Liver (tissue), 9 donors: ENCODE data around the gene LRPAP1. TPM values are rescaled to one million over a fixed set of nuclear protein-coding genes. Genes with fewer than 3 reads are reported as not detected.
"Not testable (repeated sequence)": the region's sequence is repeated elsewhere in the genome, so short reads cannot be mapped to it uniquely, and the experiment has no call there.

Experiments used
- DNase-seq: peaks from one replicate; pipeline ENCODE4 v3.0.0-alpha.2; 2017; ENCODE audit warnings: low spot score
- H3K27ac ChIP-seq, 2 donors: one replicate each; pipeline ENCODE4 v1.7.0; 2013; ENCODE audit warnings: inconsistent platforms in 2 of 2, low read length in 2 of 2, control low read depth in 1 of 2, low read depth in 1 of 2, mild to moderate bottlenecking in 1 of 2
- H3K27me3 ChIP-seq, 4 donors: one replicate each; pipeline versions ENCODE4 v1.6.1 to v1.7.0; 2013; ENCODE audit warnings: low read length in 3 of 4, inconsistent platforms in 1 of 4, mild to moderate bottlenecking in 1 of 4, moderate library complexity in 1 of 4; ENCODE audit not compliant: control insufficient read depth in 4 of 4, insufficient read depth in 4 of 4
- H3K36me3 ChIP-seq, 4 donors: one replicate each; pipeline versions ENCODE4 v1.6.1 to v1.7.0; 2013; ENCODE audit warnings: low read length in 3 of 4, mild to moderate bottlenecking in 3 of 4, low read depth in 1 of 4, moderate library complexity in 1 of 4; ENCODE audit not compliant: control insufficient read depth in 4 of 4, insufficient read depth in 3 of 4
- H3K4me1 ChIP-seq, 4 donors: one replicate each; pipeline versions ENCODE4 v1.6.1 to v1.7.0; 2013; ENCODE audit warnings: low read length in 3 of 4, mild to moderate bottlenecking in 3 of 4, moderate library complexity in 1 of 4; ENCODE audit not compliant: control insufficient read depth in 4 of 4, insufficient read depth in 4 of 4
- H3K4me3 ChIP-seq, 3 donors: one replicate each; pipeline versions ENCODE4 v1.6.1 to v1.7.0; 2013; ENCODE audit warnings: low read length in 3 of 3, control low read depth in 1 of 3, low read depth in 1 of 3, mild to moderate bottlenecking in 1 of 3
- H3K9ac ChIP-seq, 2 donors: one replicate each; pipeline ENCODE4 v1.7.0; 2013; ENCODE audit warnings: low read length in 2 of 2, mild to moderate bottlenecking in 2 of 2, moderate library complexity in 2 of 2, control low read depth in 1 of 2, low read depth in 1 of 2
- H3K9me3 ChIP-seq, 4 donors: one replicate each; pipeline versions ENCODE4 v1.6.1 to v1.7.0; 2013; ENCODE audit warnings: low read length in 3 of 4; ENCODE audit not compliant: control insufficient read depth in 4 of 4
- ATF3 ChIP-seq: IDR thresholded peaks from 2 replicates; pipeline ENCODE4 v1.6.1; 2016; ENCODE audit warnings: antibody characterized with exemption
- EGR1 ChIP-seq, 2 donors: IDR thresholded peaks; 2 replicates each; pipeline ENCODE4 v1.6.1; 2016 to 2018; ENCODE audit warnings: antibody characterized with exemption in 2 of 2, low read depth in 2 of 2
- WGBS: extraction: QIAGEN DNeasy Blood & Tissue Kit; methylation state at CpG from one replicate; pipeline ENCODE4 v1.1.7; 2013; 5-methylcytosine and 5-hydroxymethylcytosine counted together
- polyA plus RNA-seq, 2 donors: library from polyadenylated mRNA; stranded (reverse) in 1 of 2; unstranded in 1 of 2; fragments of 200-250 nt in 1 of 2; fragments of >200 nt in 1 of 2; fragmentation: Nextera tagmentation in 1 of 2; extraction: Ambion mirVana in 1 of 2; gene quantifications; one replicate each; pipeline versions ENCODE4 v1.2.1 to v1.2.3, GENCODE V29; 2013 to 2015
- total RNA-seq, 2 donors: library from RNA; depleted of rRNA; stranded (reverse); fragments of >200 nt; gene quantifications; one replicate each; pipeline ENCODE4 v1.2.3, GENCODE V29; 2014
- donor health status: healthy.
- donor health status: healthy.
- donor health status: healthy.
- donor health status: healthy.
- donor health status: healthy.

The LRPAP1 gene
- total and polyA plus RNA-seq, 4 donors, result 46.1 to 134 (median 108) TPM

DNA sequence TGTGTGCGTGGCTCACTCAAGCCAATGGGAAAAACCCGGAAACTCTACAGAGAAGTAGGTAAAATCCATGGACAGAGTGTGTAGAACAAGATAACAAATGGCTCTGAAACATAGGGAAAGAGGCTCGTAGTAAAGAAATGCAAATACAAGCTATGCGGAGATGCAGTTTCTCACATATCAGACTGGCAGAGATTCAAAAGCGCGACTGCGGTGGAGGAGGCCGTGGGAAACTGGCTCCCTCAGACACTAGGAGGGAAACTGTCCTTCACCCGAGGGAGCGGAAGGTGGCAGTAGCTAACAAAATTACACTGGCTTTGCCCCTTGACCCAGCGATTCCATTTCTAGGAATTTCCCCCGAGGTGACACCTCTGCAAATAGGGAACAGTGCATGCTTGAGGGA is 34.1 kb upstream of the LRPAP1 start:
- not testable (repeated sequence) for H3K4me3 ChIP-seq, H3K9me3 ChIP-seq, H3K36me3 ChIP-seq, H3K9ac ChIP-seq, DNase-seq, H3K27ac ChIP-seq, H3K4me1 ChIP-seq, H3K27me3 ChIP-seq
- 38% methylated on average over 10 of the region's 12 CpGs for WGBS

GRCh38 chr4:3564948-3565347 is 32.7 kb upstream of the LRPAP1 start:
- not testable (repeated sequence) for H3K27ac ChIP-seq, H3K4me1 ChIP-seq, H3K9me3 ChIP-seq, H3K36me3 ChIP-seq, H3K27me3 ChIP-seq, H3K9ac ChIP-seq, H3K4me3 ChIP-seq, DNase-seq
- WGBS, result 94% methylated on average over 31 of the region's 31 CpGs

DNA sequence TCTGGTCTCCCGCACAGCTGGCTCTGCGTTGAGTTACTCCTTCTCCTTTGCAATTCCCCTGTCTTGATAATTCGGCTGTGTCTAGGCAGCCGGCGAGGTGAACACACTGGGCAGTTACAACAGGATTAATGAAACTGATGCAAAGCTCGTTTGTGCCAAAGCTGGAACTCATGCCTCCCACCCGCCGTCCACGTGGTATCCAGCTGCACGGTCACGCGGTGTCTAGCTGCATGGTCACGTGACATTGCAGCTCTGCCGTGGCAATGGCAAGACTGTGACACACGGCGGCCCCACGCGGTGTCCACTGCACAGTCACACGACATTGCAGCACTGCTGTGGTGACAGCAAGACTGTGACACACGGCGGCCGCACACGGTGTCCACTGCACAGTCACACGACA is 31.2 kb upstream of the LRPAP1 start:
- H3K4me3 ChIP-seq, result no peak overlapping the region
- H3K9me3 ChIP-seq, result no peaks in the 10 kb centered on the region
- H3K9ac ChIP-seq, result no peak overlapping the region
- H3K27ac ChIP-seq, result no peak overlapping the region
- DNase-seq, result no peak
- H3K36me3 ChIP-seq, result no peaks in the 10 kb centered on the region
- no peaks in the 10 kb centered on the region for H3K27me3 ChIP-seq
- TF ChIP-seq ATF3 (no peak), EGR1 (IDR thresholded peaks at IDR 0.05; ENCODE audit: low read depth in 2 of 2) (no peak)
- H3K4me1 ChIP-seq, result peaks cover 0 to 8% (median 4%) of the 10 kb centered on the region in 4 donors
- 93% methylated on average over 24 of the region's 24 CpGs for WGBS

DNA sequence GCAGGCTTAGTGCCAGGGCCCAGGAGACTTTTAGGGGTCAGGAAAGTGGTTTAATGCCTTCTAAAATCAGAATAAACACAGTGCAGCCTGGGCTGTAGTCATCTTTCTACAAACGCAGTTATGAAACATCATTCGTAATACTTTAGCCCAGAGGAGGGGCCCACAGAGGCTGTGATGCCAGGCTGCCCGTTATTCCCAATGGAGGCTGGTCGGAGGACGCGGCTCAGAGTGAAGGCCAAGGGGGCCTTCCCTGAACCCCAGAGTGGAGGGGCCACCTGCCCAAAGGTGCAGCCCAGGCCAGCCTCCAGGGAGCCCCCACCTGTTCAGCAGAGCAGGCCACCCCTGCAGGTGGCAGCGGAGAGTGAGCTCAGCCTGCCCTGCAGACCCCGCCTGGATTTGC is 29.9 kb upstream of the LRPAP1 start:
- not testable (repeated sequence) for H3K4me1 ChIP-seq, DNase-seq, H3K4me3 ChIP-seq, H3K27ac ChIP-seq, H3K9me3 ChIP-seq, H3K9ac ChIP-seq, H3K27me3 ChIP-seq, H3K36me3 ChIP-seq
- WGBS, result 86% methylated on average over 6 of the region's 8 CpGs

GRCh38 chr4:3560465-3560864 is 28.2 kb upstream of the LRPAP1 start:
- H3K27ac ChIP-seq, H3K36me3 ChIP-seq, H3K9ac ChIP-seq, H3K4me1 ChIP-seq, DNase-seq, H3K9me3 ChIP-seq, H3K4me3 ChIP-seq, H3K27me3 ChIP-seq: not testable (repeated sequence)
- 86% methylated on average over 1 of the region's 1 CpG for WGBS
